PFSK-1 (cell line): ENCODE measurements around the gene JCHAIN.

ENCODE experiments used
- POLR2AphosphoS5 ChIP-seq: IDR thresholded peaks from 2 replicates; pipeline ENCODE4 v1.6.1; 2012; ENCODE audit warnings: low read depth, mild to moderate bottlenecking, control low read depth, low read length, moderate library complexity
- SIN3A ChIP-seq: IDR thresholded peaks from 2 replicates; pipeline ENCODE4 v1.6.1; 2012; ENCODE audit warnings: mild to moderate bottlenecking, low read length, moderate library complexity, borderline replicate concordance; ENCODE audit not compliant: insufficient read depth
- TAF1 ChIP-seq: IDR thresholded peaks from 2 replicates; pipeline ENCODE4 v1.6.1; 2012; ENCODE audit warnings: low read length, control low read depth, borderline replicate concordance; ENCODE audit not compliant: insufficient read depth
- TF ChIP-seq, protein P1 (sequence below), 2 experiments: IDR thresholded peaks; 2 replicates each; pipeline versions ENCODE4 v1.6.1 to v1.8.0; 2011 to 2012; ENCODE audit warnings: low read depth in 2 of 2, low read length in 2 of 2, control low read depth in 1 of 2, inconsistent platforms in 1 of 2, mild to moderate bottlenecking in 1 of 2, moderate library complexity in 1 of 2; ENCODE audit not compliant: insufficient read depth in 1 of 2

DNA sequence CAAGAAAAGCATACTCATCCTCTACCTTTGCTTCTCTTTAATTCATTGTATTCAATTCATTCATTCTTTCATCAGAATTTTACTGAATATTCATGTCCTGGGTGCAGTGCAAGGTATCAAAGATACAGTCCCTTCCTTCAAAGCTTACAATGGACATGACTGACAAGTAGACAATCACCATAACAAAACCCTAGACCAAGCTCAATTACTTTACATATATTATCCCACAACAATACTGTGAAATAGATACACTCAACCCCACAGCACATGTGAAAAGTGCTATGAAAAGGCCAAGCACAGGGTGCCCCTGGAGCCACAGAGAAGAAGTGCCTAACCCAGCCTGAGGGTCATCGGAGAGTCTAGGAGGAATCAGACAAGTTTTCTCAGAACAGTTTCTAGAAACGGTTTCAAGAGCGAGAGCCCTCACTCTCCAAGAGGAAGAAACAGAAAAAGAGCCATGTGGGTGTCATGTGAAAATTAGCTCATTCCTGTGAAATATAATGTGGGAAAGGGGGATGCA lies 58.9 kb downstream of the JCHAIN start:
- TF ChIP-seq, protein P1, sequence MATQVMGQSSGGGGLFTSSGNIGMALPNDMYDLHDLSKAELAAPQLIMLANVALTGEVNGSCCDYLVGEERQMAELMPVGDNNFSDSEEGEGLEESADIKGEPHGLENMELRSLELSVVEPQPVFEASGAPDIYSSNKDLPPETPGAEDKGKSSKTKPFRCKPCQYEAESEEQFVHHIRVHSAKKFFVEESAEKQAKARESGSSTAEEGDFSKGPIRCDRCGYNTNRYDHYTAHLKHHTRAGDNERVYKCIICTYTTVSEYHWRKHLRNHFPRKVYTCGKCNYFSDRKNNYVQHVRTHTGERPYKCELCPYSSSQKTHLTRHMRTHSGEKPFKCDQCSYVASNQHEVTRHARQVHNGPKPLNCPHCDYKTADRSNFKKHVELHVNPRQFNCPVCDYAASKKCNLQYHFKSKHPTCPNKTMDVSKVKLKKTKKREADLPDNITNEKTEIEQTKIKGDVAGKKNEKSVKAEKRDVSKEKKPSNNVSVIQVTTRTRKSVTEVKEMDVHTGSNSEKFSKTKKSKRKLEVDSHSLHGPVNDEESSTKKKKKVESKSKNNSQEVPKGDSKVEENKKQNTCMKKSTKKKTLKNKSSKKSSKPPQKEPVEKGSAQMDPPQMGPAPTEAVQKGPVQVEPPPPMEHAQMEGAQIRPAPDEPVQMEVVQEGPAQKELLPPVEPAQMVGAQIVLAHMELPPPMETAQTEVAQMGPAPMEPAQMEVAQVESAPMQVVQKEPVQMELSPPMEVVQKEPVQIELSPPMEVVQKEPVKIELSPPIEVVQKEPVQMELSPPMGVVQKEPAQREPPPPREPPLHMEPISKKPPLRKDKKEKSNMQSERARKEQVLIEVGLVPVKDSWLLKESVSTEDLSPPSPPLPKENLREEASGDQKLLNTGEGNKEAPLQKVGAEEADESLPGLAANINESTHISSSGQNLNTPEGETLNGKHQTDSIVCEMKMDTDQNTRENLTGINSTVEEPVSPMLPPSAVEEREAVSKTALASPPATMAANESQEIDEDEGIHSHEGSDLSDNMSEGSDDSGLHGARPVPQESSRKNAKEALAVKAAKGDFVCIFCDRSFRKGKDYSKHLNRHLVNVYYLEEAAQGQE (IDR thresholded peaks at IDR 0.05; ENCODE audit: insufficient read depth in 1 of 2, low read depth in 2 of 2, low read length in 2 of 2): no peak
- TF ChIP-seq SIN3A (no peak), POLR2AphosphoS5 (no peak), TAF1 (no peak)
